Suprapubic skin (tissue), 4 donors: ENCODE measurements around the gene TRIM22.

ENCODE experiments used
- CTCF ChIP-seq, 2 donors: fragments of 200-600 bp in 1 of 2; fragments of 450-650 bp in 1 of 2; sonication (generic) in 1 of 2; IDR thresholded peaks; one replicate each; pipeline ENCODE4 v1.5.1; 2016 to 2019; ENCODE audit warnings: antibody characterized with exemption in 2 of 2, mild to moderate bottlenecking in 1 of 2, moderate library complexity in 1 of 2
- POLR2A ChIP-seq, 2 donors: fragments of 450-650 bp; IDR thresholded peaks; one replicate each; pipeline ENCODE4 v1.6.1; 2017; ENCODE audit warnings: antibody characterized with exemption in 2 of 2, mild to moderate bottlenecking in 2 of 2, moderate library complexity in 2 of 2
- POLR2AphosphoS5 ChIP-seq, 3 donors: sonication (generic); formaldehyde crosslinking; IDR thresholded peaks; one replicate each; pipeline ENCODE4 v1.6.1; 2017; ENCODE audit warnings: antibody characterized with exemption in 3 of 3

- TF ChIP-seq CTCF (IDR thresholded peaks at IDR 0.05) (no peak), POLR2AphosphoS5 (IDR thresholded peaks at IDR 0.05) (no peak), POLR2A (IDR thresholded peaks at IDR 0.05) (no peak)
Observed at GRCh38 chr11:5694642-5695041, 5.1 kb downstream of the TRIM22 start.
